K562 (cell line): ENCODE measurements around the gene PSRC1. TPM values are rescaled to one million over a fixed set of nuclear protein-coding genes. Genes with fewer than 3 reads are reported as not detected.

Experiments used
- ATAC-seq: fragments of 200-7000 bp; cut with Tn5 transposase; 3 replicates; pipeline ENCODE4 v1.9.1; 2020; ENCODE audit warnings: moderate library complexity
- BruUV-seq: library from RNA; stranded (reverse); fragments of 400-500 nt; replicated peaks from 2 replicates; lab custom pipeline; 2021; lab: Mats Ljungman, UMichigan
- CTCF ChIA-PET: fragments of 300-600 bp; formaldehyde crosslinking; extraction: SDS; loops from one replicate; lab custom pipeline; 2021; ENCODE audit warnings: low intra/inter-chr PET ratio; lab: Yijun Ruan, JAX
- POLR2A ChIA-PET: fragments of 300-600, 350-650 bp; sonication (Branson Sonifier 250); formaldehyde crosslinking; extraction: SDS; loops from one replicate; lab custom pipeline; 2021; ENCODE audit warnings: antibody characterized with exemption, inconsistent platforms; lab: Yijun Ruan, JAX
- DNase-seq, 4 experiments: peaks; one replicate each; pipeline versions ENCODE4 v3.0.0 to v3.0.0-alpha.2; 2011 to 2018; ENCODE audit warnings: low spot score in 3 of 4, mixed read lengths in 3 of 4; ENCODE audit errors: extremely low read depth in 1 of 4
- FAIRE-seq: peaks from 2 replicates; lab custom pipeline; 2011; peaks lifted over from hg19 to GRCh38; lab: Jason Lieb, UNC
- H2AFZ ChIP-seq: 2 replicates; pipeline ENCODE4 v1.6.0; 2011; ENCODE audit warnings: low read depth, low read length, control low read depth, inconsistent platforms
- H3K27ac ChIP-seq: fragments of 200-600 bp; 3 replicates; pipeline ENCODE4 v1.8.0; 2011; ENCODE audit warnings: low read depth, mild to moderate bottlenecking, control low read depth, inconsistent platforms, low read length, moderate library complexity, mixed read lengths; ENCODE audit errors: extremely low read depth
- H3K27me3 ChIP-seq, 2 experiments: fragments of 300-600 bp in 1 of 2; 2 replicates in 1 of 2; 3 replicates in 1 of 2; pipeline versions ENCODE4 v1.6.0 to v1.8.0; 2011; ENCODE audit warnings: inconsistent platforms in 2 of 2, low read length in 2 of 2, mild to moderate bottlenecking in 1 of 2, mixed read lengths in 1 of 2, moderate library complexity in 1 of 2; ENCODE audit not compliant: control insufficient read depth in 2 of 2, insufficient read depth in 2 of 2
- H3K36me3 ChIP-seq: fragments of 300-600 bp; 3 replicates; pipeline ENCODE4 v1.8.0; 2011; ENCODE audit warnings: mild to moderate bottlenecking, low read length, inconsistent platforms; ENCODE audit not compliant: control insufficient read depth, insufficient read depth
- H3K4me1 ChIP-seq, 2 experiments: fragments of 200-600 bp in 1 of 2; replicated peaks in 1 of 2; 2 replicates in 1 of 2; 3 replicates in 1 of 2; pipeline versions ENCODE4 v1.5.1 to v1.8.0; 2011; ENCODE audit warnings: inconsistent platforms in 2 of 2, low read length in 2 of 2, mild to moderate bottlenecking in 1 of 2, mixed read lengths in 1 of 2, moderate library complexity in 1 of 2; ENCODE audit not compliant: control insufficient read depth in 2 of 2, insufficient read depth in 2 of 2
- H3K4me2 ChIP-seq: 2 replicates; pipeline ENCODE4 v1.6.1; 2011; ENCODE audit warnings: low read length, control low read depth, inconsistent platforms, mixed read lengths; ENCODE audit not compliant: insufficient read depth
- H3K4me3 ChIP-seq: fragments of 200-600 bp; sonication (generic), shearing (Covaris generic); 2 replicates; pipeline ENCODE4 v1.5.1; 2016; ENCODE audit warnings: control low read depth, inconsistent platforms
- H3K79me2 ChIP-seq: fragments of 200-600 bp; 3 replicates; pipeline ENCODE4 v1.8.0; 2011; ENCODE audit warnings: low read length, inconsistent platforms; ENCODE audit not compliant: control insufficient read depth, insufficient read depth
- H3K9ac ChIP-seq, 2 experiments: 2 replicates each; pipeline versions ENCODE4 v1.6.0 to v1.6.1; 2011; ENCODE audit warnings: low read depth in 2 of 2, low read length in 2 of 2, control low read depth in 1 of 2, inconsistent platforms in 1 of 2, mild to moderate bottlenecking in 1 of 2, mixed read lengths in 1 of 2; ENCODE audit not compliant: insufficient read depth in 1 of 2
- H3K9me1 ChIP-seq: one replicate; pipeline ENCODE4 v1.6.0; 2011; ENCODE audit warnings: inconsistent platforms, mild to moderate bottlenecking, low read length, moderate library complexity; ENCODE audit not compliant: control insufficient read depth, insufficient read depth
- H3K9me3 ChIP-seq: replicated peaks from 2 replicates; pipeline ENCODE4 v1.5.1; 2011; ENCODE audit warnings: low read depth, low read length, inconsistent platforms; ENCODE audit not compliant: control insufficient read depth, insufficient read depth
- H4K20me1 ChIP-seq: replicated peaks from 2 replicates; pipeline ENCODE4 v1.6.1; 2011; ENCODE audit warnings: low read length, inconsistent platforms, mixed read lengths; ENCODE audit not compliant: control insufficient read depth, insufficient read depth
- GABPB1 ChIP-seq: sonication (generic); formaldehyde crosslinking; IDR thresholded peaks from 2 replicates; pipeline ENCODE4 v1.8.0; 2022; ENCODE audit warnings: mild to moderate bottlenecking, missing genetic modification reagents
- NFE2L1 ChIP-seq: fragments of 450-650 bp; IDR thresholded peaks from 2 replicates; pipeline ENCODE4 v1.6.1; 2016; ENCODE audit warnings: missing genetic modification characterization, low read depth, mild to moderate bottlenecking, missing compliant biosample characterization, moderate library complexity, borderline replicate concordance
- POLR2H ChIP-seq: IDR thresholded peaks from 2 replicates; pipeline ENCODE4 v1.6.1; 2016; ENCODE audit warnings: missing genetic modification characterization, low read depth, mild to moderate bottlenecking, control low read depth, missing compliant biosample characterization, moderate library complexity
- RFX1 ChIP-seq: fragments of 450-650 bp; IDR thresholded peaks from 2 replicates; pipeline ENCODE4 v1.6.1; 2016; ENCODE audit warnings: mild to moderate bottlenecking, moderate library complexity
- SAFB2 ChIP-seq: fragments of 200-400 bp; formaldehyde crosslinking; IDR thresholded peaks from 2 replicates; pipeline ENCODE4 v1.6.1; 2018; ENCODE audit warnings: borderline replicate concordance, low read length, low read depth, moderate library complexity; ENCODE audit not compliant: severe bottlenecking
- SIN3B ChIP-seq: fragments of 450-650 bp; IDR thresholded peaks from 2 replicates; pipeline ENCODE4 v1.6.1; 2017; ENCODE audit warnings: low read depth, mild to moderate bottlenecking, moderate library complexity
- SMAD4 ChIP-seq: fragments of 250-450 bp; sonication (Bioruptor Pico); conservative IDR thresholded peaks from 2 replicates; pipeline ENCODE4 v1.8.0; 2021; ENCODE audit warnings: inconsistent platforms, mild to moderate bottlenecking, moderate library complexity
- ZNF324 ChIP-seq: fragments of 250-450 bp; sonication (Bioruptor Pico); IDR thresholded peaks from 2 replicates; pipeline ENCODE4 v1.4.0; 2020; ENCODE audit warnings: mild to moderate bottlenecking
- WGBS: fragments of 100-300 bp; shearing (Covaris generic); methylation state at CpG from one replicate; pipeline ENCODE4 v1.1.6; 2016; ENCODE audit warnings: low coverage, mixed read lengths; ENCODE audit not compliant: insufficient coverage; ENCODE audit errors: missing lambda C conversion rate; 5-methylcytosine and 5-hydroxymethylcytosine counted together
- in situ Hi-C: fragments of 300-500 bp; cut with MboI; formaldehyde crosslinking; loops from 4 replicates; pipeline ENCODE4 v1.15.0; 2018; ENCODE audit warnings: inconsistent platforms, mixed read lengths
- intact Hi-C: fragments of 100-400 bp; cut with micrococcal nuclease; formaldehyde crosslinking; loops from 2 replicates; pipeline ENCODE4 v1.14.2; 2022
- polyA plus RNA-seq, 8 experiments: library from polyadenylated mRNA; depleted of rRNA in 4 of 8; stranded (reverse) in 5 of 8; unstranded in 3 of 8; fragments of >200 nt; fragmentation: Nextera tagmentation in 2 of 8; fragmentation: Illumina TruSeq in 1 of 8; extraction: Ambion mirVana in 2 of 8; extraction: Trizol in 1 of 8; gene quantifications; 2 replicates each; pipeline versions ENCODE4 v1.2.1 to v1.2.3, GENCODE V29; 2011 to 2014; ENCODE audit warnings: inconsistent platforms in 1 of 8, missing spikeins in 1 of 8
- total RNA-seq, 7 experiments: library from RNA; depleted of rRNA in 6 of 7; stranded (reverse); fragments of >200 nt in 6 of 7; fragmentation: Illumina TruSeq in 2 of 7; extraction: Trizol in 2 of 7; gene quantifications; 2 replicates each; pipeline versions ENCODE4 v1.2.1 to v1.2.3, GENCODE V29; 2011 to 2021; ENCODE audit warnings: low replicate concordance in 1 of 7
- TF ChIP-seq, protein P1 (sequence below), 3 experiments: fragments of 200-800 bp in 1 of 3; sonication (Bioruptor generic) in 1 of 3; sonication (generic) in 1 of 3; formaldehyde crosslinking in 1 of 3; IDR thresholded peaks; 2 replicates each; pipeline versions ENCODE4 v1.6.1 to v1.8.0; 2016 to 2022; ENCODE audit warnings: mild to moderate bottlenecking in 2 of 3, missing compliant biosample characterization in 2 of 3, missing genetic modification characterization in 2 of 3, missing genetic modification reagents in 1 of 3
- TF ChIP-seq, protein P2 (sequence below): fragments of 450-650 bp; conservative IDR thresholded peaks from 2 replicates; pipeline ENCODE4 v1.6.1; 2016; ENCODE audit warnings: missing genetic modification characterization, low read depth, mild to moderate bottlenecking, control low read depth, missing compliant biosample characterization
- TF ChIP-seq, protein P3 (sequence below), 2 experiments: fragments of 200-800 bp in 1 of 2; sonication (Bioruptor generic) in 1 of 2; sonication (generic) in 1 of 2; formaldehyde crosslinking in 1 of 2; IDR thresholded peaks in 1 of 2; conservative IDR thresholded peaks in 1 of 2; 2 replicates each; pipeline versions ENCODE4 v1.5.0 to v1.6.1; 2016 to 2020; ENCODE audit warnings: missing compliant biosample characterization in 1 of 2, missing genetic modification characterization in 1 of 2, missing genetic modification reagents in 1 of 2
- TF ChIP-seq, protein P4 (sequence below): fragments of 250-450 bp; sonication (Bioruptor Pico); IDR thresholded peaks from 2 replicates; pipeline ENCODE4 v1.8.0; 2022; ENCODE audit warnings: inconsistent platforms

The PSRC1 gene
- total and polyA plus RNA-seq, 9 of the 15 experiments (the other 6 are each of a cell fraction or from before 2014, with no cell fraction given): 6.5 to 65.2 (median 39.3) TPM

DNA sequence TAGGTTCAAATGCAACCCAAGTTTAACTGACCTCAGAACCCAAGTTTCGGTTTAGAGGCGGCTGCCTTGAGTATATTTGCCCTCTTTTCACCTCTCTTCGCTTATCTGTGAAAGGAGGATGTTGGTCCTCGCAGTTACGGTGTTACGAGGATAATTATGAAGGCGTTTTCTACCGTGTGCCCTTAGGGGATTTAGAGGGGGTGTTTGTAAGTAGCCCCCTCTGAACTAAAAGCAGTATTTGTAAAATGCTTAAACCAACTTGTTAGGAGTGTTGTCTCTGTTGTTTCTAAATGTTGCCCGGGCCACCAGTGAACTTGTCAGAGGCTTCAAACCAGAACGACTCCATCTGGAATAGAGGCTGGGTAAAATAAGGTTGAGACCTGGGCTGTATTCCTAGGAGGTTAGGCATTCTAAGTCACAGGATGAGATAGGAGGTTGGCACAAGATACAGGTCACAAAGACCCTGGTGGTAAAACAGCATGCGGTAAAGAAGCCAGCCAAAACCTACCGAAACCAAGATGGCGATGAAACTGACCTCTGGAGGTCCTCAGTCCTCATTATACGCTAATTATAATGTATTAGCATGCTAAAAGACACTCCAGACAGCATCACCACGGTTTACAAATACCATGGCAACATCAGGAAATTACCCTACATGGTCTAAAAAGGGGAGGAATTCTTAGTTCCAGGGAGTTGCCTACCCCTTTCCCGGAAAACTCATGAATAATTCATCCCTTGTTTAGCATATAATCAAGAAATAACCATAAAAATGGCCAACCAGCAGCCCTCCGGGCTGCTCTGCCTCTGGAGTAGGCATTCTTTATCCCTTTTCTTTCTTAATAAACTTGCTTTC is 1.0 kb upstream of the PSRC1 start:
- CTCF ChIA-PET: interaction anchor here (0.6 to 0.9 kb wide), 2 partner anchors 115 to 116 kb away, joined by 3 to 6 read pairs; no protein-coding TSS in a partner anchor
- Histone ChIP-seq H3K4me2 (peak overlapping the region; percentile 99), H2AFZ (peak overlapping the region; percentile 95), H3K27ac (peak overlapping the region; percentile 97), H3K9me3 (no peaks in the 10 kb centered on the region), H3K9ac (peak overlapping the region; percentile 90 to 94), H3K4me3 (peak overlapping the region; percentile 68), H3K27me3 (no peaks in the 10 kb centered on the region), H4K20me1 (no peaks in the 10 kb centered on the region), H3K36me3 (peaks cover 23% of the 10 kb centered on the region; the same call in 2 of the 3 replicates), H3K79me2 (peaks cover 27% of the 10 kb centered on the region), H3K4me1 (peaks cover 31 to 37% of the 10 kb centered on the region in 2 experiments), H3K9me1 (no peaks in the 10 kb centered on the region)
- POLR2A ChIA-PET: interaction anchor here (0.9 to 2.1 kb wide), 3 partner anchors 12 to 29 kb away, joined by 3 to 9 read pairs (median 7); no protein-coding TSS in a partner anchor
- ATAC-seq (peak; percentile 19), DNase-seq (peak in 2 of 4 experiments; percentile 53 to 71), FAIRE-seq (peak; percentile 46)
- no TSS peak for BruUV-seq
- in situ Hi-C loops (no loop called here), intact Hi-C loops (loop anchor here (2.0 kb wide), 1 partner anchor 115 kb away; no protein-coding TSS in a partner anchor)
- 31% methylated on average over 17 of the region's 17 CpGs for WGBS
- TF ChIP-seq, protein P1, sequence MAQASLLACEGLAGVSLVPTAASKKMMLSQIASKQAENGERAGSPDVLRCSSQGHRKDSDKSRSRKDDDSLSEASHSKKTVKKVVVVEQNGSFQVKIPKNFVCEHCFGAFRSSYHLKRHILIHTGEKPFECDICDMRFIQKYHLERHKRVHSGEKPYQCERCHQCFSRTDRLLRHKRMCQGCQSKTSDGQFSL (CRISPR knock-in tag; IDR thresholded peaks at IDR 0.05): no peak
- TF ChIP-seq, protein P1 (tag; IDR thresholded peaks at IDR 0.05): peak in 1 of 2 experiments; percentile 52; a peak in 1 of 4 replicates
- TF ChIP-seq SAFB2: no peak
- no peak for TF ChIP-seq POLR2H (tag)
- TF ChIP-seq, protein P2, sequence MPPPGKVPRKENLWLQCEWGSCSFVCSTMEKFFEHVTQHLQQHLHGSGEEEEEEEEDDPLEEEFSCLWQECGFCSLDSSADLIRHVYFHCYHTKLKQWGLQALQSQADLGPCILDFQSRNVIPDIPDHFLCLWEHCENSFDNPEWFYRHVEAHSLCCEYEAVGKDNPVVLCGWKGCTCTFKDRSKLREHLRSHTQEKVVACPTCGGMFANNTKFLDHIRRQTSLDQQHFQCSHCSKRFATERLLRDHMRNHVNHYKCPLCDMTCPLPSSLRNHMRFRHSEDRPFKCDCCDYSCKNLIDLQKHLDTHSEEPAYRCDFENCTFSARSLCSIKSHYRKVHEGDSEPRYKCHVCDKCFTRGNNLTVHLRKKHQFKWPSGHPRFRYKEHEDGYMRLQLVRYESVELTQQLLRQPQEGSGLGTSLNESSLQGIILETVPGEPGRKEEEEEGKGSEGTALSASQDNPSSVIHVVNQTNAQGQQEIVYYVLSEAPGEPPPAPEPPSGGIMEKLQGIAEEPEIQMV (tag): peak; percentile 13; the same call in 1 of the 2 replicates
- TF ChIP-seq SMAD4: 0 out of 2 replicates have a peak, but pooled peaks have one; percentile 5
- TF ChIP-seq GABPB1 (CRISPR knock-in tag): no peak
- TF ChIP-seq, protein P3, sequence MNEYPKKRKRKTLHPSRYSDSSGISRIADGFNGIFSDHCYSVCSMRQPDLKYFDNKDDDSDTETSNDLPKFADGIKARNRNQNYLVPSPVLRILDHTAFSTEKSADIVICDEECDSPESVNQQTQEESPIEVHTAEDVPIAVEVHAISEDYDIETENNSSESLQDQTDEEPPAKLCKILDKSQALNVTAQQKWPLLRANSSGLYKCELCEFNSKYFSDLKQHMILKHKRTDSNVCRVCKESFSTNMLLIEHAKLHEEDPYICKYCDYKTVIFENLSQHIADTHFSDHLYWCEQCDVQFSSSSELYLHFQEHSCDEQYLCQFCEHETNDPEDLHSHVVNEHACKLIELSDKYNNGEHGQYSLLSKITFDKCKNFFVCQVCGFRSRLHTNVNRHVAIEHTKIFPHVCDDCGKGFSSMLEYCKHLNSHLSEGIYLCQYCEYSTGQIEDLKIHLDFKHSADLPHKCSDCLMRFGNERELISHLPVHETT (CRISPR knock-in tag; conservative IDR thresholded peaks at IDR 0.05 in 1 of 2, IDR thresholded peaks at IDR 0.05 in 1 of 2): 0 out of 4 replicates have a peak, but pooled peaks of 1 of the 2 experiments have one; percentile 1
- TF ChIP-seq RFX1: peak; percentile 77; the same call in 1 of the 2 replicates
- no peak for TF ChIP-seq SIN3B
- TF ChIP-seq NFE2L1 (tag): no peak
- no peak for TF ChIP-seq ZNF324 (CRISPR knock-in tag)
- TF ChIP-seq, protein P4, sequence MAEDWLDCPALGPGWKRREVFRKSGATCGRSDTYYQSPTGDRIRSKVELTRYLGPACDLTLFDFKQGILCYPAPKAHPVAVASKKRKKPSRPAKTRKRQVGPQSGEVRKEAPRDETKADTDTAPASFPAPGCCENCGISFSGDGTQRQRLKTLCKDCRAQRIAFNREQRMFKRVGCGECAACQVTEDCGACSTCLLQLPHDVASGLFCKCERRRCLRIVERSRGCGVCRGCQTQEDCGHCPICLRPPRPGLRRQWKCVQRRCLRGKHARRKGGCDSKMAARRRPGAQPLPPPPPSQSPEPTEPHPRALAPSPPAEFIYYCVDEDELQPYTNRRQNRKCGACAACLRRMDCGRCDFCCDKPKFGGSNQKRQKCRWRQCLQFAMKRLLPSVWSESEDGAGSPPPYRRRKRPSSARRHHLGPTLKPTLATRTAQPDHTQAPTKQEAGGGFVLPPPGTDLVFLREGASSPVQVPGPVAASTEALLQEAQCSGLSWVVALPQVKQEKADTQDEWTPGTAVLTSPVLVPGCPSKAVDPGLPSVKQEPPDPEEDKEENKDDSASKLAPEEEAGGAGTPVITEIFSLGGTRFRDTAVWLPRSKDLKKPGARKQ (CRISPR knock-in tag): no peak
